Measurements from ENCODE around the gene EIF4E1B.

EIF4E1B gene

GRCh38 chr5:176647843-176648473 is 17.5 kb downstream of the EIF4E1B start:
- no peak for DNase-seq

GRCh38 chr5:176648474-176649194 is 18.2 kb downstream of the EIF4E1B start:
- DNase-seq = no peak

- no peak for DNase-seq
Measured at GRCh38 chr5:176650354-176650884, 19.9 kb downstream of the EIF4E1B start.

GRCh38 chr5:176651472-176651980 is 21.1 kb downstream of the EIF4E1B start:
- no peak for DNase-seq

GRCh38 chr5:176652136-176652535 is 21.7 kb downstream of the EIF4E1B start:
- no peak for DNase-seq

GRCh38 chr5:176653401-176654385 is 23.2 kb downstream of the EIF4E1B start:
- DNase-seq = peak; percentile 34 to 64

GRCh38 chr5:176654856-176655255 is 24.4 kb downstream of the EIF4E1B start:
- no peak for DNase-seq

GRCh38 chr5:176656467-176656990 is 26.1 kb downstream of the EIF4E1B start:
- no peak for DNase-seq

GRCh38 chr5:176658007-176658599 is 27.6 kb downstream of the EIF4E1B start:
- DNase-seq = peak; percentile 52 to 84

- peak; percentile 46 to 64 for DNase-seq
Measured at GRCh38 chr5:176658817-176659511, 28.5 kb downstream of the EIF4E1B start.

- no peak for DNase-seq
Measured at GRCh38 chr5:176659512-176659839, 29.0 kb downstream of the EIF4E1B start.

- no peak for DNase-seq
Measured at GRCh38 chr5:176659860-176660461, 29.5 kb downstream of the EIF4E1B start.

- DNase-seq = no peak
Measured at GRCh38 chr5:176660530-176660859, 30.0 kb downstream of the EIF4E1B start.

- DNase-seq = peak; percentile 42 to 89
Measured at GRCh38 chr5:176660860-176661641, 30.6 kb downstream of the EIF4E1B start.

GRCh38 chr5:176661676-176662075 is 31.2 kb downstream of the EIF4E1B start:
- no peak for DNase-seq

- DNase-seq = no peak
Measured at GRCh38 chr5:176662371-176663333, 32.2 kb downstream of the EIF4E1B start.

- DNase-seq = no peak
Measured at GRCh38 chr5:176663566-176663965, 33.1 kb downstream of the EIF4E1B start.

- no peak for DNase-seq
Measured at GRCh38 chr5:176664479-176664878, 34.0 kb downstream of the EIF4E1B start.

- no peak for DNase-seq
Measured at GRCh38 chr5:176664886-176665285, 34.4 kb downstream of the EIF4E1B start.

Data from inflammatory macrophage treated with lipopolysaccharide for 1 hour (primary cell).